Upper lobe of left lung (tissue), 4 donors: Measurements from ENCODE around the gene CEP57.

Experiments used
- EP300 ChIP-seq, 4 donors: sonication (generic); formaldehyde crosslinking; IDR thresholded peaks; one replicate each; pipeline ENCODE4 v1.5.1; 2017; ENCODE audit warnings: antibody characterized with exemption in 4 of 4, control low read depth in 2 of 4
- POLR2A ChIP-seq, 4 donors: fragments of 450-650 bp; IDR thresholded peaks; one replicate each; pipeline ENCODE4 v1.5.1; 2016 to 2017; ENCODE audit warnings: antibody characterized with exemption in 4 of 4, mild to moderate bottlenecking in 2 of 4
- POLR2AphosphoS5 ChIP-seq, 2 donors: sonication (generic); formaldehyde crosslinking; IDR thresholded peaks; one replicate each; pipeline ENCODE4 v1.5.1; 2017; ENCODE audit warnings: antibody characterized with exemption in 2 of 2
- TF ChIP-seq, protein P1 (sequence below), 6 experiments: fragments of 450-650 bp in 4 of 6; fragments of 200-600 bp in 2 of 6; sonication (generic) in 2 of 6; IDR thresholded peaks; one replicate each; pipeline ENCODE4 v1.5.1; 2016 to 2019; ENCODE audit warnings: antibody characterized with exemption in 6 of 6

DNA sequence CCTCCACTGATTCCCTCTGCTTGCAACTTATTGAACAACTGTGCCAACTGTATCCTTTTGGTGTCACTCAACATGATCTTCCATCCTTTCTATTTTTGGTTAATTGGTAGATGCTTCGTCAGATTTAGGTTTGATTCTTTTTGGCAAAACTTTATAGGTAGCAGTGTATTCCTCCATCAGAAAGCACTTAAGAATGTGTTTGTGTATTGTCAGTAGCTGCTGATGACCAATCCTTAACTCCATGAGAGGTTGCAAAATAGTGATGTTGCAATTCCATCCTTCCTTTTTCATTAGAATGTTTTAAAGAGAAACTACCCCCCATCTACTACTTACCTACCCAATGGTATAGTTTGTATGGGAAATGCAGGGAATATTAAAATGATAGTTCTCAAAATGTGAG is 22.8 kb upstream of the CEP57 start:
- TF ChIP-seq EP300 (IDR thresholded peaks at IDR 0.05) = peak in 1 of 4 donors; percentile 32
- TF ChIP-seq, protein P1, sequence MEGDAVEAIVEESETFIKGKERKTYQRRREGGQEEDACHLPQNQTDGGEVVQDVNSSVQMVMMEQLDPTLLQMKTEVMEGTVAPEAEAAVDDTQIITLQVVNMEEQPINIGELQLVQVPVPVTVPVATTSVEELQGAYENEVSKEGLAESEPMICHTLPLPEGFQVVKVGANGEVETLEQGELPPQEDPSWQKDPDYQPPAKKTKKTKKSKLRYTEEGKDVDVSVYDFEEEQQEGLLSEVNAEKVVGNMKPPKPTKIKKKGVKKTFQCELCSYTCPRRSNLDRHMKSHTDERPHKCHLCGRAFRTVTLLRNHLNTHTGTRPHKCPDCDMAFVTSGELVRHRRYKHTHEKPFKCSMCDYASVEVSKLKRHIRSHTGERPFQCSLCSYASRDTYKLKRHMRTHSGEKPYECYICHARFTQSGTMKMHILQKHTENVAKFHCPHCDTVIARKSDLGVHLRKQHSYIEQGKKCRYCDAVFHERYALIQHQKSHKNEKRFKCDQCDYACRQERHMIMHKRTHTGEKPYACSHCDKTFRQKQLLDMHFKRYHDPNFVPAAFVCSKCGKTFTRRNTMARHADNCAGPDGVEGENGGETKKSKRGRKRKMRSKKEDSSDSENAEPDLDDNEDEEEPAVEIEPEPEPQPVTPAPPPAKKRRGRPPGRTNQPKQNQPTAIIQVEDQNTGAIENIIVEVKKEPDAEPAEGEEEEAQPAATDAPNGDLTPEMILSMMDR (IDR thresholded peaks at IDR 0.05) = no peak
- TF ChIP-seq POLR2A (IDR thresholded peaks at IDR 0.05) = no peak
- no peak for TF ChIP-seq POLR2AphosphoS5 (IDR thresholded peaks at IDR 0.05)
